Subcutaneous adipose tissue (tissue), 4 donors: ENCODE data around the gene KRT79. TPM values are rescaled to one million over a fixed set of nuclear protein-coding genes. Genes with fewer than 3 reads are reported as not detected.

ENCODE experiments used
- total RNA-seq, 4 donors: library from RNA; depleted of rRNA; stranded (reverse); fragments of >200 nt; gene quantifications; one replicate each; pipeline ENCODE4 v1.1.0, GENCODE V29; 2016
- TF ChIP-seq, protein P1 (sequence below): fragments of 450-650 bp; IDR thresholded peaks from one replicate; pipeline ENCODE4 v1.5.1; 2016; ENCODE audit warnings: low read depth, mild to moderate bottlenecking, control low read depth, antibody characterized with exemption, moderate library complexity

KRT79 gene
- total RNA-seq, 4 donors from 2014 or later = 0.22 to 3.6 (median 2.0) TPM; not detected in 1

GRCh38 chr12:52851787-52852186 is 17.7 kb upstream of the KRT79 start:
- TF ChIP-seq, protein P1, sequence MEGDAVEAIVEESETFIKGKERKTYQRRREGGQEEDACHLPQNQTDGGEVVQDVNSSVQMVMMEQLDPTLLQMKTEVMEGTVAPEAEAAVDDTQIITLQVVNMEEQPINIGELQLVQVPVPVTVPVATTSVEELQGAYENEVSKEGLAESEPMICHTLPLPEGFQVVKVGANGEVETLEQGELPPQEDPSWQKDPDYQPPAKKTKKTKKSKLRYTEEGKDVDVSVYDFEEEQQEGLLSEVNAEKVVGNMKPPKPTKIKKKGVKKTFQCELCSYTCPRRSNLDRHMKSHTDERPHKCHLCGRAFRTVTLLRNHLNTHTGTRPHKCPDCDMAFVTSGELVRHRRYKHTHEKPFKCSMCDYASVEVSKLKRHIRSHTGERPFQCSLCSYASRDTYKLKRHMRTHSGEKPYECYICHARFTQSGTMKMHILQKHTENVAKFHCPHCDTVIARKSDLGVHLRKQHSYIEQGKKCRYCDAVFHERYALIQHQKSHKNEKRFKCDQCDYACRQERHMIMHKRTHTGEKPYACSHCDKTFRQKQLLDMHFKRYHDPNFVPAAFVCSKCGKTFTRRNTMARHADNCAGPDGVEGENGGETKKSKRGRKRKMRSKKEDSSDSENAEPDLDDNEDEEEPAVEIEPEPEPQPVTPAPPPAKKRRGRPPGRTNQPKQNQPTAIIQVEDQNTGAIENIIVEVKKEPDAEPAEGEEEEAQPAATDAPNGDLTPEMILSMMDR = no peak

DNA sequence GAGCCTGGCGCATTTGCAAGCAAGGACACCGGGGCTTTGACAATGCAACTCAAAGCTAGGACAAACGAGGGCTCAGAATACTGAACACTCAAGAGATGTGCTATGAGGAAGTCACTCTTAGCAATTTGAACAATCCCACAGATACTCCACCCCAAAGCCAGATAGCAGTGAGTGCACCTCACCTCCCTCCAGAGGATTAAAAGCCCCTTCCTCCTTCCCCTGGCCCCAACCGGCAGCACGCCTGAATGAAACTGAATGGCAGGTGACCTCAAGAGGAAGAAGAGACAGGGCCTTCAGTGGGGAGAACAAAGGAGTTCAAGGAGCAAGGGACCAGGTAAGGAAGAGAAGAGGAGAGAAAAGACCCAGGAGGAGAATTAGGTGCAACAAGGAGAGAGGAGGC is 16.6 kb upstream of the KRT79 start:
- TF ChIP-seq, protein P1 = no peak

DNA sequence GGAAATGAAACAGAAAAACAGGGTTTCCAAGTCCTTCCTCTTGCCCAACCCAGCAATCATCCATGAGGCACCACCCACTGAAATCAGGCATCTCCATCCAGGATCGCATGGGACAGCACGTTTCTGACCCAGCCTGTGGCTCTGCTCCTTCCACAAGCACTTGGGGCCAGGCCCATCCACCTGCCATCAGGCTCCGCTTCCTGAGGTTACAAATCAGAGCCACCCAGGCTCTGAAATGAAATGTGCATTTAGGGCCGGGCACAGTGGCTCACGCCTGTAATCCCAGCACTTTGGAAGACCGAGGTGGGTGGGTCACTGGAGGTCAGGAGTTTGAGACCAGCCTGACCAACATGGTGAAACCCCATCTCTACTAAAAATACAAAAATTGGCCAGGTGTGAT is 15.4 kb upstream of the KRT79 start:
- TF ChIP-seq, protein P1 = no peak

DNA sequence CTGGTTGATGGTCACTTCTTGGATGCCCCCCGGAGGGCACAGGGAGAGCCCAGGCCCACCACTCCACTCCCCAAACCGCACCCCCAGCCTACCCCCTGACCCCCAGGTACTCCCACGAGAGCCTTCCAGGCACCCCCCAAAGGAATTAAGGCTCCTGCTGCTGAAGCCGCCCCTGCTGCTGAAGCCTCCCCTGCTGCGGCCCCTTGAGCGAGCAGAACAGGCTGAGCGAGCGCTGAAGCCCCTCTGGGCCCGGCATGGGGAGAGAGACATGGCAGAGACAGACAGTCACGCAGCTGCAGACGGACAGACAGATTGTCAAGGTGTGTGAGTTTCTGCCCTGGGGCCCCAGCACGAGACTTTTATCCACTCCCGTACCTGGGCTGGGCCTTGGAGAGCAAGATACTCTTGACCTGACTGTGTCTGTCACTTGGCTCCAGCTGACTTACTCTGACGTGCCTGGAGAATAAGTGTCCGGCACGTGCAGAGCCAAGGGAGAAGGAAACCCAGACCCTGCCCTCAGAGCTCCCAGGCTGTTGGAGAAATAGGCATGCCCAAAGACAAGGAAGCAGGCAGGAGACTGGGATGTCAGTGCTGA is 14.6 kb upstream of the KRT79 start, which contains the start of gene KRT78:
TSS of gene KRT78 (minus strand) at position 334 of the 595 bp plus-strand sequence. CDS start at position 270, 64 bp downstream.
- TF ChIP-seq, protein P1 = no peak

DNA sequence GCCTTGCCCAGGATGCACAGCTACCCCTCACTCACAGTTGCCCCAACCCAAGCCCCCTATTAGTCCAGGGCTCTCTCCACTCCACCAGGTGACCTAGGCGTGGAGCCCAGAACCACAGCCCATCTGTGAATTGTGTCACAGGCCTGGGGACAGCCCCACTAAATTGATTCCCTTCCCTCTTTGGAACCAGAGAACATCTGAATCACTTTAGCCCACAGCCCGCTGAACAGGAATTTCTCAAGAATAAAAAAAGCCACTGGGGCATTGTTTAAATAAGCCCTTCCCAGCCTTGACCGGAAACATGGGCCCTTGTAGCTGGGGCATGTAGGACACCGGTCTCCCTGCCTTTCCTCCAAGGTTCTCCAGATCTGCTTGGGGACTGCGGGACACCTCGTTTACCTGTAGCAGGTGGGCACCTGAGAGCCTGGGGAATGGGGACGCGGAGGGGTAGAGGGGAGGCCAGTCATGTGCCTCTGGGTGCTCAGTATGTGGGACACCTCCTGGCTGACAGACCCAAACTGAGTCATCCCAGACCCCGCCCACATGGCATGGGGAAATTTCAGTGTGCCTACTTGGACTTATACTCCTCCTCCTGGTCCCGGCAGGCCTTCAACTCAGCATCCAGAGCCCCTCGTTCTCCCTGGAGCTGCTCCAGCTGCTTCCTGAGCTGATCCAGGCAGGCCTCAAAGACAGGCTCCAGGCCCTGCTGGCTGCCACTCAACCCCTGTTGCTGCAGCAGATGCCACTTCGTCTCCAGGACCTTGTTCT is 13.4 kb upstream of the KRT79 start:
- TF ChIP-seq, protein P1 = no peak

- TF ChIP-seq, protein P1 = no peak
These were observed 12.4 kb upstream of the KRT79 start for GRCh38 chr12:52846356-52846970.

- TF ChIP-seq, protein P1 = no peak
These were observed 11.8 kb upstream of the KRT79 start for GRCh38 chr12:52845946-52846345.
